ENCODE measurements around the gene PPIP5K1.

DNA sequence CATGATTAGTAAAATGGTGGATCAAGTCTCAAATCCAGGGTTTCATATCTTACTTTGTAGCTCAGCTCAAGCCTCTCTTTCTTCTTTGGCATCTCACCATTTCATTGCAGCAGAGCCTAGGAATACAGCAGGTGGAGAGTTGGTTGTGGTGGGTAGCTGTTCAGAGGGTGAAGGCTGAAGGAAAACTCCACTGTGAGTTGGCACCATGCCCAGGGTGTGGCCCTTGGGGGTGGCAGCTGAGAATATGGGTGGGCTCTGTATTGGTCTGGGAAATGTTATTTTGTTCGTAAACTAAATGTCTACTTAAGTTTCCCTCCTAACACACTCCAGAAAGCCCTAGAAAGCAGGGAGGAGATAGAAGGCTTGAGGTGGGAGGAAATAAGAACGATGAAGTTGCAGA is 74.3 kb downstream of the PPIP5K1 start:
- TF ChIP-seq GATA2 (IDR thresholded peaks at IDR 0.05; ENCODE audit: low read depth, low read length) (no peak), GATA3 (IDR thresholded peaks at IDR 0.05; ENCODE audit: low read depth, low read length) (no peak)

Data from SH-SY5Y (cell line).